ENCODE results near the gene PAXX. TPM values are rescaled to one million over a fixed set of nuclear protein-coding genes. Genes with fewer than 3 reads are reported as not detected.

Gene PAXX
- total RNA-seq, 1 experiment from 2014 or later = 44.1 TPM

DNA sequence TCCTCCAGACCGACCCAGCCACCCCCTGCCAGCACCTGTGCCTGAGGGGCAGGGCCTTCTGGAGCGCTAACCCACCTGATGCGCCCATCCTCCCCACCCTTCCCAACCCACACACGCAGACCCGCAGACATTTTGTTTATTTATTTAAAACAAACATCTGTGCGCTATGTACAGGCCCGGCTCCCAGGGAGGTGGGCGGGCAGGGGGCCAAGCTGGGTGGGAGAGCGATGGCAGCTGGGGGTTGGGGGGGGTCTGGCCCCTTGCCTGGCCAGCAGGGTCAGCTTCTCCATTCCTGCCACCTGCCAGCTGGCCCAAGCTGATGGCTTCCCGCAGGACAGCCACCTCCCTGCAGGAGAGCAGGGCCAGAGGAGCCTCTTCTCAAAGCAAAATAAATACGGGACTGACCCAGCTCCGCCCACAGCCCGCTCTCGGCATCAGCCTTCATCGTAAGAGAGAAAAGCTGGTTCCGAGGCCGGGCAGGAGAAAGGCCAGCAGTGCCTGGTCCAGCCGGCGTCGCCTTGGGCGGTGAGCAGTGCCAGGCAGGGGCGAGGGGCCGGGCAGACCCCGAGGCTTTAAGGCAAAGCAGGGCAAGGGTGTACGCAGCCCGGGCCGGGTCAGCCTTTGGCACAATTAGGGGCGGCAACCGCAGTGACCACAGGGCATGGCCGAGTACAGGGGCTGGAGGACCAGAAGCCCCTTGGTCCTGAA lies 15.0 kb downstream of the PAXX start:
- DNase-seq (ENCODE audit: low spot score) (no peak), ATAC-seq (no peak)
- Mint-ChIP-seq H3K27me3 (ENCODE audit: low read depth) (peaks cover 6% of the 10 kb centered on the region; the same call in 1 of the 2 replicates), H3K9me3 (peaks cover 8% of the 10 kb centered on the region), H3K4me3 (no peak overlapping the region), H3K4me1 (no peaks in the 10 kb centered on the region), H3K27ac (no peak overlapping the region), H3K36me3 (peaks cover 6% of the 10 kb centered on the region; the same call in 1 of the 2 replicates)
- POLR2A ChIA-PET = no interaction called here
- CTCF ChIA-PET = interaction anchor here (1.0 to 1.4 kb wide), 3 partner anchors 19 to 27 kb away, joined by 3 to 9 read pairs (median 3); no protein-coding TSS in a partner anchor
- no peak for TF ChIP-seq JAZF1 (CRISPR knock-in tag; IDR thresholded peaks at IDR 0.05)
- no peak for TF ChIP-seq NFE2L1 (CRISPR knock-in tag; IDR thresholded peaks at IDR 0.05)
- no peak for TF ChIP-seq MXD4 (CRISPR knock-in tag; IDR thresholded peaks at IDR 0.05; ENCODE audit: borderline replicate concordance)
- TF ChIP-seq ZNF219 (CRISPR knock-in tag; IDR thresholded peaks at IDR 0.05; ENCODE audit: borderline replicate concordance) = no peak
- TF ChIP-seq RELA (CRISPR knock-in tag; IDR thresholded peaks at IDR 0.05; ENCODE audit: borderline replicate concordance) = no peak
- no peak for TF ChIP-seq ZNF121 (CRISPR knock-in tag; IDR thresholded peaks at IDR 0.05)
- TF ChIP-seq PRRX2 (CRISPR knock-in tag; IDR thresholded peaks at IDR 0.05) = no peak
- no peak for TF ChIP-seq SMAD4 (CRISPR knock-in tag; IDR thresholded peaks at IDR 0.05)
- TF ChIP-seq ZNF317 (CRISPR knock-in tag; IDR thresholded peaks at IDR 0.05; ENCODE audit: borderline replicate concordance, low read depth) = no peak
- TF ChIP-seq, protein P1, sequence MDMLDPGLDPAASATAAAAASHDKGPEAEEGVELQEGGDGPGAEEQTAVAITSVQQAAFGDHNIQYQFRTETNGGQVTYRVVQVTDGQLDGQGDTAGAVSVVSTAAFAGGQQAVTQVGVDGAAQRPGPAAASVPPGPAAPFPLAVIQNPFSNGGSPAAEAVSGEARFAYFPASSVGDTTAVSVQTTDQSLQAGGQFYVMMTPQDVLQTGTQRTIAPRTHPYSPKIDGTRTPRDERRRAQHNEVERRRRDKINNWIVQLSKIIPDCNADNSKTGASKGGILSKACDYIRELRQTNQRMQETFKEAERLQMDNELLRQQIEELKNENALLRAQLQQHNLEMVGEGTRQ (CRISPR knock-in tag; IDR thresholded peaks at IDR 0.05) = no peak
- TF ChIP-seq, protein P2, sequence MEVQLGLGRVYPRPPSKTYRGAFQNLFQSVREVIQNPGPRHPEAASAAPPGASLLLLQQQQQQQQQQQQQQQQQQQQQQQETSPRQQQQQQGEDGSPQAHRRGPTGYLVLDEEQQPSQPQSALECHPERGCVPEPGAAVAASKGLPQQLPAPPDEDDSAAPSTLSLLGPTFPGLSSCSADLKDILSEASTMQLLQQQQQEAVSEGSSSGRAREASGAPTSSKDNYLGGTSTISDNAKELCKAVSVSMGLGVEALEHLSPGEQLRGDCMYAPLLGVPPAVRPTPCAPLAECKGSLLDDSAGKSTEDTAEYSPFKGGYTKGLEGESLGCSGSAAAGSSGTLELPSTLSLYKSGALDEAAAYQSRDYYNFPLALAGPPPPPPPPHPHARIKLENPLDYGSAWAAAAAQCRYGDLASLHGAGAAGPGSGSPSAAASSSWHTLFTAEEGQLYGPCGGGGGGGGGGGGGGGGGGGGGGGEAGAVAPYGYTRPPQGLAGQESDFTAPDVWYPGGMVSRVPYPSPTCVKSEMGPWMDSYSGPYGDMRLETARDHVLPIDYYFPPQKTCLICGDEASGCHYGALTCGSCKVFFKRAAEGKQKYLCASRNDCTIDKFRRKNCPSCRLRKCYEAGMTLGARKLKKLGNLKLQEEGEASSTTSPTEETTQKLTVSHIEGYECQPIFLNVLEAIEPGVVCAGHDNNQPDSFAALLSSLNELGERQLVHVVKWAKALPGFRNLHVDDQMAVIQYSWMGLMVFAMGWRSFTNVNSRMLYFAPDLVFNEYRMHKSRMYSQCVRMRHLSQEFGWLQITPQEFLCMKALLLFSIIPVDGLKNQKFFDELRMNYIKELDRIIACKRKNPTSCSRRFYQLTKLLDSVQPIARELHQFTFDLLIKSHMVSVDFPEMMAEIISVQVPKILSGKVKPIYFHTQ (CRISPR knock-in tag; IDR thresholded peaks at IDR 0.05) = no peak
- TF ChIP-seq ZBTB21 (CRISPR knock-in tag; IDR thresholded peaks at IDR 0.05; ENCODE audit: borderline replicate concordance) = no peak
- TF ChIP-seq OVOL2 (CRISPR knock-in tag; IDR thresholded peaks at IDR 0.05; ENCODE audit: borderline replicate concordance) = no peak
- TF ChIP-seq, protein P3, sequence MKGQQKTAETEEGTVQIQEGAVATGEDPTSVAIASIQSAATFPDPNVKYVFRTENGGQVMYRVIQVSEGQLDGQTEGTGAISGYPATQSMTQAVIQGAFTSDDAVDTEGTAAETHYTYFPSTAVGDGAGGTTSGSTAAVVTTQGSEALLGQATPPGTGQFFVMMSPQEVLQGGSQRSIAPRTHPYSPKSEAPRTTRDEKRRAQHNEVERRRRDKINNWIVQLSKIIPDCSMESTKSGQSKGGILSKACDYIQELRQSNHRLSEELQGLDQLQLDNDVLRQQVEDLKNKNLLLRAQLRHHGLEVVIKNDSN (CRISPR knock-in tag; IDR thresholded peaks at IDR 0.05) = no peak
- TF ChIP-seq, protein P4, sequence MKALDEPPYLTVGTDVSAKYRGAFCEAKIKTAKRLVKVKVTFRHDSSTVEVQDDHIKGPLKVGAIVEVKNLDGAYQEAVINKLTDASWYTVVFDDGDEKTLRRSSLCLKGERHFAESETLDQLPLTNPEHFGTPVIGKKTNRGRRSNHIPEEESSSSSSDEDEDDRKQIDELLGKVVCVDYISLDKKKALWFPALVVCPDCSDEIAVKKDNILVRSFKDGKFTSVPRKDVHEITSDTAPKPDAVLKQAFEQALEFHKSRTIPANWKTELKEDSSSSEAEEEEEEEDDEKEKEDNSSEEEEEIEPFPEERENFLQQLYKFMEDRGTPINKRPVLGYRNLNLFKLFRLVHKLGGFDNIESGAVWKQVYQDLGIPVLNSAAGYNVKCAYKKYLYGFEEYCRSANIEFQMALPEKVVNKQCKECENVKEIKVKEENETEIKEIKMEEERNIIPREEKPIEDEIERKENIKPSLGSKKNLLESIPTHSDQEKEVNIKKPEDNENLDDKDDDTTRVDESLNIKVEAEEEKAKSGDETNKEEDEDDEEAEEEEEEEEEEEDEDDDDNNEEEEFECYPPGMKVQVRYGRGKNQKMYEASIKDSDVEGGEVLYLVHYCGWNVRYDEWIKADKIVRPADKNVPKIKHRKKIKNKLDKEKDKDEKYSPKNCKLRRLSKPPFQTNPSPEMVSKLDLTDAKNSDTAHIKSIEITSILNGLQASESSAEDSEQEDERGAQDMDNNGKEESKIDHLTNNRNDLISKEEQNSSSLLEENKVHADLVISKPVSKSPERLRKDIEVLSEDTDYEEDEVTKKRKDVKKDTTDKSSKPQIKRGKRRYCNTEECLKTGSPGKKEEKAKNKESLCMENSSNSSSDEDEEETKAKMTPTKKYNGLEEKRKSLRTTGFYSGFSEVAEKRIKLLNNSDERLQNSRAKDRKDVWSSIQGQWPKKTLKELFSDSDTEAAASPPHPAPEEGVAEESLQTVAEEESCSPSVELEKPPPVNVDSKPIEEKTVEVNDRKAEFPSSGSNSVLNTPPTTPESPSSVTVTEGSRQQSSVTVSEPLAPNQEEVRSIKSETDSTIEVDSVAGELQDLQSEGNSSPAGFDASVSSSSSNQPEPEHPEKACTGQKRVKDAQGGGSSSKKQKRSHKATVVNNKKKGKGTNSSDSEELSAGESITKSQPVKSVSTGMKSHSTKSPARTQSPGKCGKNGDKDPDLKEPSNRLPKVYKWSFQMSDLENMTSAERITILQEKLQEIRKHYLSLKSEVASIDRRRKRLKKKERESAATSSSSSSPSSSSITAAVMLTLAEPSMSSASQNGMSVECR (CRISPR knock-in tag; IDR thresholded peaks at IDR 0.05; ENCODE audit: borderline replicate concordance) = no peak
- TF ChIP-seq GABPB1 (CRISPR knock-in tag; IDR thresholded peaks at IDR 0.05) = no peak
- TF ChIP-seq NR1H2 (CRISPR knock-in tag; IDR thresholded peaks at IDR 0.05) = no peak
- TF ChIP-seq, protein P5, sequence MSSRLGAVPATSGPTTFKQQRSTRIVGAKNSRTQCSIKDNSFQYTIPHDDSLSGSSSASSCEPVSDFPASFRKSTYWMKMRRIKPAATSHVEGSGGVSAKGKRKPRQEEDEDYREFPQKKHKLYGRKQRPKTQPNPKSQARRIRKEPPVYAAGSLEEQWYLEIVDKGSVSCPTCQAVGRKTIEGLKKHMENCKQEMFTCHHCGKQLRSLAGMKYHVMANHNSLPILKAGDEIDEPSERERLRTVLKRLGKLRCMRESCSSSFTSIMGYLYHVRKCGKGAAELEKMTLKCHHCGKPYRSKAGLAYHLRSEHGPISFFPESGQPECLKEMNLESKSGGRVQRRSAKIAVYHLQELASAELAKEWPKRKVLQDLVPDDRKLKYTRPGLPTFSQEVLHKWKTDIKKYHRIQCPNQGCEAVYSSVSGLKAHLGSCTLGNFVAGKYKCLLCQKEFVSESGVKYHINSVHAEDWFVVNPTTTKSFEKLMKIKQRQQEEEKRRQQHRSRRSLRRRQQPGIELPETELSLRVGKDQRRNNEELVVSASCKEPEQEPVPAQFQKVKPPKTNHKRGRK (CRISPR knock-in tag; IDR thresholded peaks at IDR 0.05; ENCODE audit: borderline replicate concordance) = no peak
- TF ChIP-seq ATF1 (CRISPR knock-in tag; IDR thresholded peaks at IDR 0.05) = no peak

Measured in WTC11 (cell line).